KMS-11 (cell line): ENCODE measurements around the gene ZDHHC21.

Experiments used
- H2AFZ ChIP-seq: fragments of 200-600 bp; sonication (generic); 2 replicates; pipeline ENCODE4 v1.6.1; 2016; ENCODE audit warnings: antibody characterized with exemption, mixed run types, low read depth
- H3K27ac ChIP-seq: fragments of 200-600 bp; sonication (generic); 2 replicates; pipeline ENCODE4 v1.6.1; 2016; ENCODE audit warnings: mild to moderate bottlenecking, mixed run types
- H3K27me3 ChIP-seq: fragments of 200-600 bp; sonication (generic); 2 replicates; pipeline ENCODE4 v1.6.1; 2017; ENCODE audit warnings: mild to moderate bottlenecking, low read depth, mixed run types, moderate library complexity; ENCODE audit not compliant: insufficient read depth
- H3K36me3 ChIP-seq: fragments of 200-600 bp; sonication (generic); 2 replicates; pipeline ENCODE4 v1.6.1; 2017; ENCODE audit warnings: mild to moderate bottlenecking, mixed run types; ENCODE audit not compliant: insufficient read depth
- H3K4me1 ChIP-seq: fragments of 200-600 bp; sonication (generic); 2 replicates; pipeline ENCODE4 v1.6.1; 2016; ENCODE audit warnings: mild to moderate bottlenecking, low read depth, mixed run types; ENCODE audit not compliant: poor library complexity, severe bottlenecking
- H3K4me2 ChIP-seq: fragments of 200-600 bp; sonication (generic); 2 replicates; pipeline ENCODE4 v1.7.0; 2016; ENCODE audit warnings: mild to moderate bottlenecking, mixed run types
- H3K4me3 ChIP-seq: fragments of 200-600 bp; sonication (generic); IDR thresholded peaks from 2 replicates; pipeline ENCODE4 v1.6.1; 2017; ENCODE audit warnings: low read depth, low read length, mixed read lengths; ENCODE audit not compliant: insufficient read depth
- H3K79me2 ChIP-seq: fragments of 200-600 bp; sonication (generic); 2 replicates; pipeline ENCODE4 v1.6.1; 2016; ENCODE audit warnings: low read depth, mixed run types; ENCODE audit not compliant: insufficient read depth
- H3K9ac ChIP-seq: fragments of 200-600 bp; sonication (generic); 2 replicates; pipeline ENCODE4 v1.6.1; 2016; ENCODE audit warnings: mild to moderate bottlenecking, mixed run types
- H4K20me1 ChIP-seq: fragments of 200-600 bp; sonication (generic); 2 replicates; pipeline ENCODE4 v1.6.1; 2016; ENCODE audit warnings: mild to moderate bottlenecking, mixed run types; ENCODE audit not compliant: insufficient read depth
- TF ChIP-seq, protein P1 (sequence below): fragments of 200-600 bp; sonication (generic); conservative IDR thresholded peaks from 2 replicates; pipeline ENCODE4 v1.6.1; 2017; ENCODE audit warnings: low read depth, mild to moderate bottlenecking, antibody characterized with exemption, low read length, moderate library complexity, mixed read lengths

ZDHHC21 gene

DNA sequence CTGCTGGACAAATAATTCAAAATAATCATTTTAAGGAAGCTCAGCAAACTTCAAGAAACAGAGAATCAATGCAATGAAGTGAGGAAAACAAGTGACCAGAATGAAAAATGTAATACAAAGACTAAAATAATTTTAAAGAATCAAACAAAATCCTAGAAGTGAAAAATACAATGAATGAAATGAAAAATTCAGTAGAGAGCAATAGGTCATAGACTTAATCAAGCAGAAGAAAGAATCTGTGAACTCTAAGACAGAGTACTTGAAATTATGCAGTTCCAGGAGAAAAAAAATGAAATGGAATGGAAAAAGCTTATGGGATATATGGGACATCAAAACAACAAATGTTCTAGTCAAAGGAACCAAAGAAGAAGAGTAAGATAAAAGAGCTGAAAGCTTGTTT, 11.8 kb upstream of the ZDHHC21 start:
- no peak overlapping the region for H3K27ac ChIP-seq
- no peak overlapping the region for H3K4me2 ChIP-seq
- H3K27me3 ChIP-seq: no peaks in the 10 kb centered on the region
- no peak overlapping the region for H3K9ac ChIP-seq
- no peaks in the 10 kb centered on the region for H3K4me1 ChIP-seq
- H4K20me1 ChIP-seq: no peaks in the 10 kb centered on the region
- H3K79me2 ChIP-seq: no peaks in the 10 kb centered on the region
- H3K36me3 ChIP-seq: no peaks in the 10 kb centered on the region
- TF ChIP-seq, protein P1, sequence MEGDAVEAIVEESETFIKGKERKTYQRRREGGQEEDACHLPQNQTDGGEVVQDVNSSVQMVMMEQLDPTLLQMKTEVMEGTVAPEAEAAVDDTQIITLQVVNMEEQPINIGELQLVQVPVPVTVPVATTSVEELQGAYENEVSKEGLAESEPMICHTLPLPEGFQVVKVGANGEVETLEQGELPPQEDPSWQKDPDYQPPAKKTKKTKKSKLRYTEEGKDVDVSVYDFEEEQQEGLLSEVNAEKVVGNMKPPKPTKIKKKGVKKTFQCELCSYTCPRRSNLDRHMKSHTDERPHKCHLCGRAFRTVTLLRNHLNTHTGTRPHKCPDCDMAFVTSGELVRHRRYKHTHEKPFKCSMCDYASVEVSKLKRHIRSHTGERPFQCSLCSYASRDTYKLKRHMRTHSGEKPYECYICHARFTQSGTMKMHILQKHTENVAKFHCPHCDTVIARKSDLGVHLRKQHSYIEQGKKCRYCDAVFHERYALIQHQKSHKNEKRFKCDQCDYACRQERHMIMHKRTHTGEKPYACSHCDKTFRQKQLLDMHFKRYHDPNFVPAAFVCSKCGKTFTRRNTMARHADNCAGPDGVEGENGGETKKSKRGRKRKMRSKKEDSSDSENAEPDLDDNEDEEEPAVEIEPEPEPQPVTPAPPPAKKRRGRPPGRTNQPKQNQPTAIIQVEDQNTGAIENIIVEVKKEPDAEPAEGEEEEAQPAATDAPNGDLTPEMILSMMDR: no peak
- H2AFZ ChIP-seq: no peak overlapping the region
- H3K4me3 ChIP-seq: no peak overlapping the region

DNA sequence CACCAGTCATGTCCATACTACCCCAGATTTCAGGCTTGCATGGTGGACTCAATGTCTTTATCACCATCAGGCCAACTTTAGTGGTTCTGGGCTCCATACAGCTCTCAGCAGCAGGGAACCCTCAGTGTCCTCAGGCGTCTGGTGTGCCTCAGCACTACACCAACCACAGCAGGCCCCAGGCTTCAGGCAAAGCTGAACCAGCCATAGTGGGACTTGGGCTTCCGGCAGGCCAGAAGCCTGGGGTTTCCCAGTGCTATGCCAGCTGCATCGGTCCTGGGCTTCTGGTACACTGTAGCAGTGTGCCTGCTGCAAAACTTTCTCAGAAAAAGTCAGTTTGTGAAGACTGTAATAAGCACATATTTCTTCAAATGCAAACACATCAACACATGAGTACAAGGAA, 11.0 kb upstream of the ZDHHC21 start:
- H3K27me3 ChIP-seq: no peaks in the 10 kb centered on the region
- H3K4me3 ChIP-seq: no peak overlapping the region
- H3K9ac ChIP-seq: no peak overlapping the region
- H4K20me1 ChIP-seq: no peaks in the 10 kb centered on the region
- H2AFZ ChIP-seq: no peak overlapping the region
- H3K27ac ChIP-seq: no peak overlapping the region
- H3K4me1 ChIP-seq: no peaks in the 10 kb centered on the region
- H3K36me3 ChIP-seq: no peaks in the 10 kb centered on the region
- H3K79me2 ChIP-seq: no peaks in the 10 kb centered on the region
- TF ChIP-seq, protein P1: no peak
- no peak overlapping the region for H3K4me2 ChIP-seq

DNA sequence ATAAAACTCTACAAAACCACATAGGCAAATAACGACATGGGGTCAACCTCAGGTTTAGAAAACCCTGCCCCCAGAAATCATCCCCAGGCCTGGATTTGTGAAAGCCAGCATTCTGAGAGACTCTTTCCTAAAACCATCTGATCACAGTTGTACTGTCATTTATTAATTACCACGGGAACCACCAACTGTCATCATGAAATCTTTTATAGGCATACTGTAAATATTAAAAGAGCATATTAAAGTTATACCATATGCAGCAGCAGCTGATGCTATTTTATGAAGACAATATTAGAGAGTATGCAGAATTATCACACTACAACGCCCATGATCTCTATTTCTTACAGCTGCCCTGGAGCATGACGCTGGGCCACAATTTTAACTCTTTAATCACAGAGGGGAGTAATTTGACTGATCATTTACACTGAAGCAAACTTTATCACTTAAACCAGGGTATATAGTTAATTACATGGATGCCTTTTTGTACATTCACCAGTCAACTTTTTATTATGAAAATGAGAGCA, 9.0 kb upstream of the ZDHHC21 start:
- TF ChIP-seq, protein P1: no peak
- Histone ChIP-seq H3K4me1 (no peaks in the 10 kb centered on the region), H3K9ac (no peak overlapping the region), H4K20me1 (no peaks in the 10 kb centered on the region), H3K27me3 (no peaks in the 10 kb centered on the region), H3K4me3 (no peak overlapping the region), H3K27ac (no peak overlapping the region), H3K79me2 (no peaks in the 10 kb centered on the region), H2AFZ (no peak overlapping the region), H3K4me2 (no peak overlapping the region), H3K36me3 (no peaks in the 10 kb centered on the region)

DNA sequence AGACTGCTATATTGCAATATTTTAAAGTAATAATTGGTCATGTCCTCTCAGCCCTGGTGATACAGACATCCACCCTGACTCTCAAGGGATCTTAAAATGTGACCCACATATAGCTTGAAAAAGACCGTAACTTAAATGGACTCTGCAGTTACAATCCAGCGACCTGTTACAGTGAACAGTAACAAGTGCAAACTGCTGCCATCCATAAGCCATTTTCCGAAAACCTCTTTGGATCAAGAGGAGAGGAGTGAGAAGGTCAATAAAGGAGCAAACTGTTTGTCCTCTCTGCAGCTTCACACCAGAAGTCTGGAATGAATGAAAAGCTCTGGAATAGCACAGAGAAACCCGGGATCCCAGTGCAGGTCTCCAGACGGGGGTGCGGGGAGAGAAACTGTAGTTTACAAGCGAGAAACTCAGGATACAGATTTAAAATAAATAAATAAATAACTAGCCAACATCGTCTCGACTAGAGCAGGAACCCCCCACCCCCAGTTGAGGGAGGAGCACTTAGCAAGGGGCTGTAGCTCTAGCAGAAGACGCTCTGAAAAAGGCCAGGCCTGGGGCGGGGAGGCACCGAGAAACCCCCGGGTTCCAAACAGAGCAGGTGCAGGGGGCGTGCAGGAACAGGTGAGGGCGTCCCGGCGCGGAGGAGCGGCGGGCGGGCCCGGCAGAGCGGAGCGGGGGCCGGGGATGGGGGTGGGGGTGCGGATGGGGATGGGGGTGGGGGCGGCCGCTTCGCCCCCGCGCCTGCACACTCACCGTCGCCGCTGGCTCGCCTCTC, 572 bp downstream of the ZDHHC21 start:
- no peaks in the 10 kb centered on the region for H3K79me2 ChIP-seq
- H3K4me3 ChIP-seq: no peak overlapping the region
- TF ChIP-seq, protein P1: no peak
- no peaks in the 10 kb centered on the region for H4K20me1 ChIP-seq
- peak overlapping the region; percentile 27 for H3K4me2 ChIP-seq
- no peaks in the 10 kb centered on the region for H3K27me3 ChIP-seq
- peak overlapping the region; percentile 57; the same call in 1 of the 2 replicates for H3K9ac ChIP-seq
- H3K4me1 ChIP-seq: no peaks in the 10 kb centered on the region
- H3K27ac ChIP-seq: no peak overlapping the region
- peak overlapping the region; percentile 64; the same call in 1 of the 2 replicates for H2AFZ ChIP-seq
- H3K36me3 ChIP-seq: no peaks in the 10 kb centered on the region
